ENCODE data around the gene HPN.

HPN gene

GRCh38 chr19:35051796-35052195 is 10.3 kb downstream of the HPN start:
- no peak for TF ChIP-seq CTCF (conservative IDR thresholded peaks at IDR 0.05; ENCODE audit: control insufficient read depth, insufficient read depth, low read depth, low read length)
- no peak overlapping the region for H3K4me3 ChIP-seq (ENCODE audit: control insufficient read depth, low read depth, low read length)
- no peak for DNase-seq (ENCODE audit: low read depth)

GRCh38 chr19:35052599-35053190 is 11.2 kb downstream of the HPN start:
- H3K4me3 ChIP-seq (ENCODE audit: control insufficient read depth, low read depth, low read length), result no peak overlapping the region
- no peak for DNase-seq (ENCODE audit: low read depth)
- no peak for TF ChIP-seq CTCF (conservative IDR thresholded peaks at IDR 0.05; ENCODE audit: control insufficient read depth, insufficient read depth, low read depth, low read length)

- DNase-seq (ENCODE audit: low read depth), result no peak
- H3K4me3 ChIP-seq (ENCODE audit: control insufficient read depth, low read depth, low read length), result no peak overlapping the region
- TF ChIP-seq CTCF (conservative IDR thresholded peaks at IDR 0.05; ENCODE audit: control insufficient read depth, insufficient read depth, low read depth, low read length), result no peak
Observed at GRCh38 chr19:35053667-35054293, 12.3 kb downstream of the HPN start.

- DNase-seq (ENCODE audit: low read depth), result no peak
- no peak overlapping the region for H3K4me3 ChIP-seq (ENCODE audit: control insufficient read depth, low read depth, low read length)
- no peak for TF ChIP-seq CTCF (conservative IDR thresholded peaks at IDR 0.05; ENCODE audit: control insufficient read depth, insufficient read depth, low read depth, low read length)
Observed at GRCh38 chr19:35054626-35055025, 13.1 kb downstream of the HPN start.

- H3K4me3 ChIP-seq (ENCODE audit: control insufficient read depth, low read depth, low read length), result no peak overlapping the region
- no peak for TF ChIP-seq CTCF (conservative IDR thresholded peaks at IDR 0.05; ENCODE audit: control insufficient read depth, insufficient read depth, low read depth, low read length)
- no peak for DNase-seq (ENCODE audit: low read depth)
Observed at GRCh38 chr19:35055715-35056179, 14.2 kb downstream of the HPN start.

GRCh38 chr19:35056513-35057063 is 15.1 kb downstream of the HPN start:
- no peak overlapping the region for H3K4me3 ChIP-seq (ENCODE audit: control insufficient read depth, low read depth, low read length)
- no peak for DNase-seq (ENCODE audit: low read depth)
- TF ChIP-seq CTCF (conservative IDR thresholded peaks at IDR 0.05; ENCODE audit: control insufficient read depth, insufficient read depth, low read depth, low read length), result no peak
